Heart right ventricle (tissue), 16 donors: ENCODE results near the gene ZNF396. TPM values are rescaled to one million over a fixed set of nuclear protein-coding genes. Genes with fewer than 3 reads are reported as not detected.

ENCODE experiments used
- ATAC-seq, 8 donors: fragments of 200-7000 bp; cut with Tn5 transposase; one replicate each; pipeline ENCODE4 v1.9.1; 2020; ENCODE audit warnings: mild to moderate bottlenecking in 8 of 8, moderate library complexity in 8 of 8, moderate number of reproducible peaks in 1 of 8
- DNase-seq, 2 donors: peaks; one replicate each; pipeline ENCODE4 v3.0.0-alpha.2; 2020
- H3K27ac ChIP-seq, 10 donors: fragments of 200-600 bp; sonication (generic) in 2 of 10; one replicate each; pipeline versions ENCODE4 v1.5.0 to v1.8.0; 2020 to 2022; ENCODE audit warnings: mild to moderate bottlenecking in 3 of 10
- H3K27me3 ChIP-seq, 7 donors: fragments of 200-600 bp; one replicate each; pipeline ENCODE4 v1.8.0; 2021 to 2022; ENCODE audit warnings: mild to moderate bottlenecking in 2 of 7
- H3K36me3 ChIP-seq, 9 donors: fragments of 200-600 bp; sonication (generic) in 1 of 9; one replicate each; pipeline versions ENCODE4 v1.5.0 to v1.8.0; 2020 to 2022; ENCODE audit warnings: mild to moderate bottlenecking in 2 of 9
- H3K4me1 ChIP-seq, 9 donors: fragments of 200-600 bp; sonication (generic) in 1 of 9; one replicate each; pipeline versions ENCODE4 v1.5.0 to v1.8.0; 2020 to 2022; ENCODE audit warnings: mild to moderate bottlenecking in 4 of 9
- H3K4me3 ChIP-seq, 10 donors: fragments of 200-600 bp; sonication (generic) in 2 of 10; one replicate each; pipeline versions ENCODE4 v1.5.0 to v1.8.0; 2020 to 2022; ENCODE audit warnings: mild to moderate bottlenecking in 7 of 10, moderate library complexity in 2 of 10
- H3K9me3 ChIP-seq, 11 donors: fragments of 200-600 bp in 10 of 11; sonication (generic) in 2 of 11; one replicate each; pipeline versions ENCODE4 v1.5.0 to v1.8.0; 2013 to 2022; ENCODE audit warnings: mild to moderate bottlenecking in 2 of 11, control low read depth in 1 of 11, moderate library complexity in 1 of 11
- WGBS, 2 donors: extraction: QIAGEN DNeasy Blood & Tissue Kit; methylation state at CpG; one replicate each; pipeline ENCODE4 v1.1.7; 2013; ENCODE audit warnings: inconsistent platforms in 1 of 2; 5-methylcytosine and 5-hydroxymethylcytosine counted together
- intact Hi-C, 10 donors: fragments of 100-400 bp; cut with DNase I; formaldehyde crosslinking; loops; one replicate each; pipeline versions ENCODE4 v1.11.1 to v1.14.2; 2022
- polyA plus RNA-seq, 2 donors: library from polyadenylated mRNA; stranded (reverse); fragments of 200-250 nt; gene quantifications; one replicate each; pipeline ENCODE4 v1.2.3, GENCODE V29; 2013
- total RNA-seq, 10 donors: library from RNA; stranded (reverse); fragmentation: NEBNext Ultra II Directional in 3 of 10; extraction: Animal tissue kit (Norgen Biotek cat#: 25700) in 3 of 10; gene quantifications; one replicate each; pipeline versions ENCODE4 v1.2.1 to v1.2.4, GENCODE V29; 2021 to 2023
- TF ChIP-seq, protein P1 (sequence below), 9 donors: fragments of 200-600 bp; sonication (generic) in 2 of 9; IDR thresholded peaks; one replicate each; pipeline versions ENCODE4 v1.5.0 to v1.8.0; 2021 to 2022; ENCODE audit warnings: antibody characterized with exemption in 9 of 9, mild to moderate bottlenecking in 5 of 9, moderate library complexity in 1 of 9
- donor health status: Arrhythmogenic right ventricular cardiomyopathy.
- donor health status: ischemic (EF 13 %, LVEDD 7.1; RV severe dilation, severe dysfunction).
- donor health status: healthy with polysubstance abuse.
- donor health status: DM: no; HTN: yes; CAD: no.
- donor health status: DM: no; HTN: no; CAD: no.
- donor health status: ischemic (EF 25% LVEDD 6.9; RV normal size, moderate dysfunction).
- donor health status: ischemic (EF 25% LVEDD 5.7; RV mildly dilated, moderate dysfunction).
- donor health status: healthy.
- donor health status: DM: yes; HTN: yes; CAD: no.
- donor health status: Ischemic cardiomyopathy.
- donor health status: ischemic (EF 35%, LVEDD 5.7; RV mildly dilated, moderate dysfunction).
- donor health status: nonischemic (EF 11% LVEDD 7.7; RV severe dilation, severe dysfunction).
- donor health status: DM: yes; HTN: yes; CAD: no.
- donor health status: PGD.
- donor health status: ischemic (EF 29% LVEDD 5.4; RV normal size, mild dysfunction).
- donor health status: nonischemic (EF 23%, LVEDD 6.1; RV moderate dilation, normal function).

Gene ZNF396
- total and polyA plus RNA-seq, 12 donors: 0.42 to 1.4 (median 0.64) TPM

GRCh38 chr18:35355140-35355618, 22.0 kb downstream of the ZNF396 start:
- Histone ChIP-seq H3K36me3 (no peaks in the 10 kb centered on the region), H3K9me3 (peaks cover 0 to 14% (median 5%) of the 10 kb centered on the region in 11 donors), H3K4me3 (peak overlapping the region in 4 of 10 donors; percentile 11 to 32 (median 30)), H3K27me3 (no peaks in the 10 kb centered on the region), H3K27ac (no peak overlapping the region), H3K4me1 (peaks cover 0 to 8% (median 0%) of the 10 kb centered on the region in 9 donors)
- DNase-seq (peak; percentile 54 to 75), ATAC-seq (peak; percentile 87 to 99 (median 96))
- intact Hi-C loops: loop anchor here in 5 of 10 donors (1.0 to 10.0 kb wide), 4 partner anchors 124 to 353 kb away; no protein-coding TSS in a partner anchor
- WGBS, 2 donors: 20 to 22% methylated on average over 4 of the region's 4 CpGs
- TF ChIP-seq, protein P1, sequence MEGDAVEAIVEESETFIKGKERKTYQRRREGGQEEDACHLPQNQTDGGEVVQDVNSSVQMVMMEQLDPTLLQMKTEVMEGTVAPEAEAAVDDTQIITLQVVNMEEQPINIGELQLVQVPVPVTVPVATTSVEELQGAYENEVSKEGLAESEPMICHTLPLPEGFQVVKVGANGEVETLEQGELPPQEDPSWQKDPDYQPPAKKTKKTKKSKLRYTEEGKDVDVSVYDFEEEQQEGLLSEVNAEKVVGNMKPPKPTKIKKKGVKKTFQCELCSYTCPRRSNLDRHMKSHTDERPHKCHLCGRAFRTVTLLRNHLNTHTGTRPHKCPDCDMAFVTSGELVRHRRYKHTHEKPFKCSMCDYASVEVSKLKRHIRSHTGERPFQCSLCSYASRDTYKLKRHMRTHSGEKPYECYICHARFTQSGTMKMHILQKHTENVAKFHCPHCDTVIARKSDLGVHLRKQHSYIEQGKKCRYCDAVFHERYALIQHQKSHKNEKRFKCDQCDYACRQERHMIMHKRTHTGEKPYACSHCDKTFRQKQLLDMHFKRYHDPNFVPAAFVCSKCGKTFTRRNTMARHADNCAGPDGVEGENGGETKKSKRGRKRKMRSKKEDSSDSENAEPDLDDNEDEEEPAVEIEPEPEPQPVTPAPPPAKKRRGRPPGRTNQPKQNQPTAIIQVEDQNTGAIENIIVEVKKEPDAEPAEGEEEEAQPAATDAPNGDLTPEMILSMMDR (IDR thresholded peaks at IDR 0.05): peak; percentile 51 to 85 (median 78)

DNA sequence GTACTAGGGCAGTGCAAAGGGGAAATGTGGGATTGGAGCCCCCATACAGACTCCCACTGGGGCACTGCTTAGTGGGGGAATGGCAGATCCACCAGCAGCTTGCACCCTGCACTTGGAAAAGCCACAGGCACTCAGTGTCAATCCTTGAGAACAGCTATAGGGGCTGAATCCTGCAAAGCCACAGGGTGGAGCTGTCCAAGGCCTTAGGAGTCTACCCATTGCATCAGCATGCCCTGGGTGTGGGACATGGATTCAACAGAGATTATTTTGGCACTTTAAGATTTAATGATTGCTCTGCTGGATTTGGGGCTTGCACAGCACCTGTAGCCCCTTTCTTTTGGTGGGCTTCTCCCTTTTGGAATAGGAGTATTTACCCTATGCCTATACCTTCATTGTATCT, 24.4 kb downstream of the ZNF396 start:
- DNase-seq: no peak
- intact Hi-C loops: loop anchor here in 7 of 10 donors (5.0 to 10.0 kb wide), 4 partner anchors 120 to 348 kb away; no protein-coding TSS in a partner anchor
- Histone ChIP-seq H3K4me3 (no peak overlapping the region), H3K9me3 (peaks cover 0 to 14% (median 5%) of the 10 kb centered on the region in 11 donors), H3K27ac (no peak overlapping the region), H3K27me3 (no peaks in the 10 kb centered on the region), H3K4me1 (peaks cover 0 to 8% (median 0%) of the 10 kb centered on the region in 9 donors), H3K36me3 (no peaks in the 10 kb centered on the region)
- no peak for ATAC-seq
- TF ChIP-seq, protein P1 (IDR thresholded peaks at IDR 0.05): no peak

- DNase-seq (no peak), ATAC-seq (no peak)
- peaks cover 0 to 14% (median 5%) of the 10 kb centered on the region in 11 donors for H3K9me3 ChIP-seq
- intact Hi-C loops: loop anchor here in 7 of 10 donors (5.0 to 10.0 kb wide), 4 partner anchors 120 to 347 kb away; no protein-coding TSS in a partner anchor
- H3K36me3 ChIP-seq: no peaks in the 10 kb centered on the region
- WGBS, 2 donors: 83 to 93% methylated on average over 2 of the region's 2 CpGs
- peaks cover 0 to 8% (median 0%) of the 10 kb centered on the region in 9 donors for H3K4me1 ChIP-seq
- H3K4me3 ChIP-seq: no peak overlapping the region
- no peak overlapping the region for H3K27ac ChIP-seq
- TF ChIP-seq, protein P1 (IDR thresholded peaks at IDR 0.05): no peak
- H3K27me3 ChIP-seq: no peaks in the 10 kb centered on the region
Measured at GRCh38 chr18:35352283-35352682, 24.9 kb downstream of the ZNF396 start.

DNA sequence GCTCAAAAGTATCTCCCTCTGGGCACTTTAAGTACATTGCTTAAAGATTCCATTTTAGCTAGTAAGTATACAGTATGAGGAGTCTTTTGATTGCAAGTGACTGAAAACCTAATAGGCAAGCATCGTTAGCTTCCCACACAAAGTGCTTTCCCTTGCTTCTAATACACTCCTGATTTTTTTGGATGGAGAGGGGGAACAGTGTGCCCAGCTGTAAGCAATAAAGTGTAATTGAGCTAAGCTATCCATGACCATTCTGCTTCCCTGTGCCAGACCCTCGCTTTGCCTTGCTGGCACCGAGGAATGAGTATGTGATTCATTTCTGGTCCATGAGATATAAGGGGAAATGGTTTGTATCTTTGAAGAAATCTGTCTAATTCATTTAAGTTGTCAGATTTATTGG, 29.1 kb downstream of the ZNF396 start:
- TF ChIP-seq, protein P1 (IDR thresholded peaks at IDR 0.05): no peak
- H3K27ac ChIP-seq: no peak overlapping the region
- 91% methylated on average over 3 of the region's 3 CpGs for WGBS, 2 donors
- ATAC-seq (no peak), DNase-seq (no peak)
- peaks cover 0 to 14% (median 5%) of the 10 kb centered on the region in 11 donors for H3K9me3 ChIP-seq
- no peaks in the 10 kb centered on the region for H3K27me3 ChIP-seq
- H3K4me3 ChIP-seq: no peak overlapping the region
- intact Hi-C loops: loop anchor here in 4 of 10 donors (10.0 kb wide), 3 partner anchors 53 to 343 kb away; partner anchors contain the start of gene ZSCAN30 (in 1 of the 4)
- peaks cover 0 to 20% (median 17%) of the 10 kb centered on the region in 9 donors for H3K4me1 ChIP-seq
- no peaks in the 10 kb centered on the region for H3K36me3 ChIP-seq
